HK-2 (cell line): ENCODE data around the gene ZNF800.
A peak's percentile ranks its signal among the peaks of the same experiment; 100 is the strongest.
"Not testable (repeated sequence)": the region's sequence is repeated elsewhere in the genome, so short reads cannot be mapped to it uniquely, and the experiment has no call there.

ENCODE experiments used
- DNase-seq: peaks from one replicate; pipeline ENCODE4 v3.0.0-alpha.2; 2018; ENCODE audit not compliant: unreplicated experiment

ZNF800 gene, protein sequence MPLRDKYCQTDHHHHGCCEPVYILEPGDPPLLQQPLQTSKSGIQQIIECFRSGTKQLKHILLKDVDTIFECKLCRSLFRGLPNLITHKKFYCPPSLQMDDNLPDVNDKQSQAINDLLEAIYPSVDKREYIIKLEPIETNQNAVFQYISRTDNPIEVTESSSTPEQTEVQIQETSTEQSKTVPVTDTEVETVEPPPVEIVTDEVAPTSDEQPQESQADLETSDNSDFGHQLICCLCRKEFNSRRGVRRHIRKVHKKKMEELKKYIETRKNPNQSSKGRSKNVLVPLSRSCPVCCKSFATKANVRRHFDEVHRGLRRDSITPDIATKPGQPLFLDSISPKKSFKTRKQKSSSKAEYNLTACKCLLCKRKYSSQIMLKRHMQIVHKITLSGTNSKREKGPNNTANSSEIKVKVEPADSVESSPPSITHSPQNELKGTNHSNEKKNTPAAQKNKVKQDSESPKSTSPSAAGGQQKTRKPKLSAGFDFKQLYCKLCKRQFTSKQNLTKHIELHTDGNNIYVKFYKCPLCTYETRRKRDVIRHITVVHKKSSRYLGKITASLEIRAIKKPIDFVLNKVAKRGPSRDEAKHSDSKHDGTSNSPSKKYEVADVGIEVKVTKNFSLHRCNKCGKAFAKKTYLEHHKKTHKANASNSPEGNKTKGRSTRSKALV

GRCh38 chr7:127392566-127393367, at the start of gene ZNF800:
ZNF800 (minus strand) TSS chr7:127392708; CDS start chr7:127391557, 1,151 bp downstream.
- peak; percentile 86 for DNase-seq

DNA sequence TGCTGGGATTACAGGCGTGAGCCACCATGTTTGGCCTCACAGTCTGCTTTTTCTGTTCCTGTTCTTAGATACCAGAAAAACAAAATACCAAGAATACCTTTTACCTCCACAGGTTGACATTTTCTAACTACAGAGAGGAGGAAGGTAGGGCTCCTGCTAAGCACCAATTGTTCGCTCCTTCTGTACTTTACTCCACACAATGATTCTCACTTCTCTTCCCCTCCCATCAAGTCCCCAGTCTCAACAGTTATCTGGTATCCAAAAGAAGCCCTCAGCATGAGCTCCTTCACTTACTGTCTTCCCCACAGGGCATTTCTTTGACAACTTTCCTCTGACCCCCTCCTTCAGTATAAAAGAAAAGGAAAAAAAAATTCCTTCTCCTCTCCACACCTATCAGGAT, 47.7 kb upstream of the ZNF800 start:
- no peak for DNase-seq

DNA sequence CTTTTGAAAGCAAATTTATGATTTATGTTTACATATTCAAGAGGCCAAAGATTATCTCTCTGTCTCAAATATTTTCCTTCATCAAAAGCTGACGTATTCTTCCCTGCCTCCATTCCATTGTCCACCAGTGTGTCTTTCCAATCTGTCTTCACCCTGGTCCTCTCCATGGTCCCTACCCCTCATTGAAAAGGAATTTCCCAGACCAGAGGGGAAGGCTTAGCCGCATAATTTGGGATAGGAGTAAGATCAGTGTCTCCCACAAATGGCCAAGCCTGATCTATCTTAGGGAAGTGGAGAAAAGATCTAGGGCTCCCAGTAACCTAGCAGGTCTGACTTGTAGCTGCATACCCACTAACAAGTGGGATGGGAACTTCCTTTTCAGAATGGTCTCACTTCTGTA, 46.3 kb upstream of the ZNF800 start:
- DNase-seq: no peak

GRCh38 chr7:127437837-127438236, 45.3 kb upstream of the ZNF800 start:
- DNase-seq: no peak

GRCh38 chr7:127437241-127437640, 44.7 kb upstream of the ZNF800 start:
- DNase-seq: no peak

- DNase-seq: not testable (repeated sequence)
Observed at GRCh38 chr7:127429281-127429680, 36.8 kb upstream of the ZNF800 start.

DNA sequence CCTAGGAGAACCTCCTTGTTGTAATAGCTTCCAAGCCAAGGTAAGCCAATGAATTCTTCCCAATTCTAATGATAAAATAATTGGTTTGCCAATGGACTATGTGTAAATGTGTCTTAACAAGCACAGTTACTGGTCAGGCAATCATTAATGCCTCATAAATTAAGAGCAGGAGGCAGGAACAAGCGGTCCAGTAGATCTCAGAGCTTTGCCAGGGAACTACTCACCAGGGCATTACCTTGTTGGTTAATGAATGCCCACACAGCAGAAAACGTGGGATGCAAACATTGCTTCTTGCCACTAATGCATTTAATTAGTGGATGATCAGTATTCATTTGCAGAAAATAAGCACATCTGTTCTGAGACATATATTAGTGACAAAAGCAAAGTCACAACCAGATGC, 26.7 kb upstream of the ZNF800 start:
- DNase-seq: no peak

DNA sequence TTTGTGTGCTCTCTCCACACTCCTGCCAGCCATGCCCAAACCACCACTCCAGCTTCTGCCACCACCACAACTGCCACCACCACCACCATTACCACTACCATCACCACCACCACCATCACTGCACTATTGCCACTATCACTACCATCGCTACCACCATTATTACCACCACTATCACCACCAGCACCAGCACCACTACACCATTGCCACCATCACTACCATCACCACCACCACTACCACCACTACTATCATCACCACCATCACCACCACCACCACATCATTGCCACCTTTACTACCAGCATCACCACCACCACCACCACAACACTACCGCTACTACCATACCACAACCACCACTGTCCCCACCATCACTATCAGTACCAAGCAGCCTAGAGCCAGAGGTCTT, 26.0 kb upstream of the ZNF800 start:
- no peak for DNase-seq

- DNase-seq: no peak
Observed at GRCh38 chr7:127417346-127417745, 24.8 kb upstream of the ZNF800 start.

GRCh38 chr7:127415060-127415742, 22.7 kb upstream of the ZNF800 start:
- DNase-seq: no peak

- no peak for DNase-seq
Observed at GRCh38 chr7:127413962-127414361, 21.5 kb upstream of the ZNF800 start.

DNA sequence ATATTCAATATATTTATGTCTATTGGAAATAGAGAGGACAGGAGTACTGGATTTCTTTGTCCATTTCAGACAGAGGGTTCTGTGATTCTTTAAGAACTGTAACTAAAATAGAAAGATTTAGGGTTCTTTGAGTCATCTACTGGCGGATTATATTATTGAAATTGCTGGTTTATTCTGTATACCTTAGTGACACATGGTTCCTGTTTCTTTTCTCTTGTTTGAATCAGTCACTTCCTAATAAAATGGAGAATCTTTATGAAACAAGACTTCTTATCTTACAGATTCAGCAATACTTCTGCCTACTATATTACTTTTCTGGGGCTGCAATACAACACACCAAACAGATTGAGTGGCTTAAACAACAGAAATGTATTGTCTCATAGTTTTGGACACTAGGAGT, 20.8 kb upstream of the ZNF800 start:
- DNase-seq: no peak

- no peak for DNase-seq
Observed at GRCh38 chr7:127411176-127411575, 18.7 kb upstream of the ZNF800 start.

DNA sequence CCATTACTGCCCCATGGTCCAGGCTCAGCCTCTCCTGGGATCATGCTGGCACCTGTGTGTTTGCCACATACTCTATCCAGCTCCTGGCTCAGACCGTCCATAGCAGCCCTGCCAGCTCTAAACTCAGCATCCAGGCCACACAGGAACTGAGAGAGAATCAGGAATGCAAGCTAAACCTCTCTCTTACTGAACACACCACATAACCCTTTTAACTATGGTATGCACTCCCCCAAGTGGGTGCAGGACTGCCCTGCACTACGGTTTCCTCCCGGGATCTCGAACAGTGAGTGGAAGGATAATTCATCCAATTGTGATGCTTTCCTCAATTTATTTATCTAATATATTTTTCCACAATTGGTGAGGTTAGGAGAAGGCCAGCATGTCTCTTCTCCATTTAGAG, 17.1 kb upstream of the ZNF800 start:
- no peak for DNase-seq

GRCh38 chr7:127404286-127405072, 12.0 kb upstream of the ZNF800 start:
- DNase-seq: no peak

- DNase-seq: no peak
Observed at GRCh38 chr7:127396184-127396583, 3.7 kb upstream of the ZNF800 start.

DNA sequence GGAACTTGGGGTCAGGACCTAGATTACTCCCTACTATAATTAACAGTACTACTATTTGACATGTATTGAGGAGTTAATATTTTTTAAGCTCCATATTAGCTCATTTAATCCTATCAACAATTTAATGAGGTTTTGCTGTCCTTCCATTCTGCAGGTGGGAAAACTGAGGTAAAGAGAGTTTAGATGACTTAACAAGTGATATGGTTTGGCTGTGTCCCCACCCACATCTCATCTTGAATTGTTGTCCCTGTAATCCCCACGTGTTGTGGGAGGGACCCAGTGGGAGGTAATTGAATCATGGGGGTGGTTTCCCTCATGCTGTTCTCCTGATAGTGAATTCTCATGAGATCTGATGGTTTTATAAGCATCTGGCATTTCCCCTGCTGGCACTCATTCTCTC, 2.6 kb upstream of the ZNF800 start:
- not testable (repeated sequence) for DNase-seq

DNA sequence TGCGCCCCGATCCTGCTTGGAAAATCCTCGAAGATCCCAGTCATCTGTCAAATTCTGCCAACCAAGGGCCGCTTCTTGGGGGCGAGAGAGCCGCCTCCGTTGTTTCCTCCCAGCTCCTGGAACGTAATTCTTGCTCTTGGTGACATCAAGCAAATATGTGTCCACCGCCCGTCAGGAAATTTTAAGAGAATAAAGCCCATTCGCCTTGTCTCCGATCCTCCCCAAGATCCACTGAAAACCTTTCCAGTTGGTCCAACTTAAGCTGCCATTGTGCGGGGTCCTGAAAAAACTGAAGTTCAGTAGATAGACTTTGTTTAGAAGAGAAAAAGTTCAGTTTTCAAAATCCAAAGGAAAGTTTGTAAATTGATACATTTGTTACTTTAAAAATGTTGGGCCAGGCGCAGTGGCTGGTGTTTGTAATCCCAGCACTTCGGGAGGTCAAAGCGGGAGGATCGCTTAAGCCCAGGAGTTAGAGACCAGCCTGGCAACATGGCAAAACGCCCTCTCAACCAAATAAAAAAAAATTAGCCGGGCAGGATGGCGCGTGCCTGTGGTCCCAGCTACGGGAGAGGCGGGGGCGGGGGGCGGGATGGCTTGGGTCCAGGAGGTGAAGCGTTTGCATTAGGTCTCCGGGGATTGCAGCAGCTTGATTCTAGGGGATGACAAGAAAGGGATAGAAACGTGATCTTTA, 1.0 kb upstream of the ZNF800 start:
- DNase-seq: peak; percentile 22

DNA sequence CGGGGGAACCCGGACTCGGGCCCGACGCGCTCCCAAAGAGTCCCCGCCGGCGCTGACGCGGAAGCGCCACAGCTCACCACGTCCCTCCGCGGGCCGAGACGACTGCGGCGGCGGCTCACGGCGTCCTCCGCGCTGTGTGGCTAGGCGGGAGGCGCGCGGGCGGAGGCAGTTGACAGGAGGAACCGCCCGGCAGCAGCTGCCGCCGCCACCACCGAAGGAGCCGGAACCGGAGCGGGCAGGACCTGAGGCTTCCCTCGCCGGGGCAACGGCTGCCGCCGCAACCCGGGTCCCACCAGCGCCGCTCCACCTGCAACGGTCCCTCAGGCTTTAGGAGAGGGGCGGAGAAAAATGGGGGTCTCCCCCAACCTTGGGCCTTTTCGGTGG, 334 bp downstream of the ZNF800 start:
- DNase-seq: peak; percentile 54

DNA sequence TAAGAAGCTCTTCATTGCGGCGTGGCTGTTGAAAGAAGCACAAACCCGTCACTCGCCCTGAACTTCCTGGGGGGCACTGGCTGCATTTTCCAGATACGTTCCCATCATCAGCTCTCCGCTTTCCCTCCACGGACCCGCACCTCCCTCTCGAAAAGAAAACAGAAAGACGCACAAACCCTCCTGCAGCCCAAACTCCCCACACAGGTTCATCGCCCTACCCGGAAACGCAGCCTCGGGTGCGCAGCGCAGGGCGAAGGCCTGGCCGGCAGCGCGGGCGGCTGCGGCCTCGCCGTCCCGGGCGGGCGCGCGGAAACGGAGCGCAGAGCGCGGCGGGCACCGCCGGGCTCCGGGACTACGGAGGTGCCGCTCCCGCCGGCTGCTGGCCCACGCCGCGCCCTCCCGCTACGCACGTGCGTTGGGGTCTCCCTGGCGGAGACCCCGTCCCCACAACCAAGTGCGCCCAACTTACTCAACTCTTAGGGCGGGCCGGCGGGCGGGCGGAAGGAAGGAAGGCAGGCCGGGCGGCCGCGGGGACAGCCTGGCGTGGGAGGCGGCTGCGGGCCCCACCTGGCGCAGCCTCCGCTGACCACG, 822 bp downstream of the ZNF800 start:
- peak; percentile 47 for DNase-seq
